Hepatocyte (in vitro differentiated cells): ENCODE data around the gene ABCD4. TPM values are rescaled to one million over a fixed set of nuclear protein-coding genes. Genes with fewer than 3 reads are reported as not detected.

ENCODE experiments used
- DNase-seq: peaks from one replicate; pipeline ENCODE4 v3.0.0-alpha.2; 2016; ENCODE audit warnings: low spot score
- H2AFZ ChIP-seq: fragments of 200-600 bp; sonication (generic); 2 replicates; pipeline ENCODE4 v1.6.0; 2016; ENCODE audit warnings: antibody characterized with exemption, mild to moderate bottlenecking
- H3K27ac ChIP-seq: fragments of 200-600 bp; sonication (generic); 2 replicates; pipeline ENCODE4 v1.5.1; 2016; ENCODE audit warnings: mild to moderate bottlenecking
- H3K27me3 ChIP-seq: fragments of 200-600 bp; sonication (generic); 2 replicates; pipeline ENCODE4 v1.6.1; 2016
- H3K36me3 ChIP-seq: fragments of 200-600 bp; sonication (generic); replicated peaks from 2 replicates; pipeline ENCODE4 v1.5.1; 2016; ENCODE audit warnings: low read depth; ENCODE audit not compliant: insufficient read depth
- H3K4me1 ChIP-seq: fragments of 200-600 bp; sonication (generic); 2 replicates; pipeline ENCODE4 v1.5.1; 2016; ENCODE audit warnings: mild to moderate bottlenecking, moderate library complexity; ENCODE audit not compliant: insufficient read depth
- H3K4me2 ChIP-seq: fragments of 200-600 bp; sonication (generic); 2 replicates; pipeline ENCODE4 v1.6.0; 2016
- H3K4me3 ChIP-seq: fragments of 200-600 bp; sonication (generic); 2 replicates; pipeline ENCODE4 v1.5.1; 2016; ENCODE audit warnings: mild to moderate bottlenecking
- H3K79me2 ChIP-seq: fragments of 200-600 bp; sonication (generic); 2 replicates; pipeline ENCODE4 v1.6.0; 2017; ENCODE audit warnings: mild to moderate bottlenecking
- H3K9me2 ChIP-seq: fragments of 200-600 bp; sonication (generic); replicated peaks from 2 replicates; pipeline ENCODE4 v1.6.0; 2017; ENCODE audit warnings: mild to moderate bottlenecking; ENCODE audit not compliant: insufficient read depth
- H3K9me3 ChIP-seq: fragments of 200-600 bp; sonication (generic); 2 replicates; pipeline ENCODE4 v1.5.1; 2016; ENCODE audit warnings: low read depth, mild to moderate bottlenecking
- H4K20me1 ChIP-seq: fragments of 200-600 bp; sonication (generic); 2 replicates; pipeline ENCODE4 v1.6.0; 2016; ENCODE audit warnings: mild to moderate bottlenecking; ENCODE audit not compliant: insufficient read depth, poor library complexity, severe bottlenecking
- CTCF ChIP-seq: fragments of 200-600 bp; sonication (generic); IDR thresholded peaks from 2 replicates; pipeline ENCODE4 v1.5.1; 2016; ENCODE audit warnings: antibody characterized with exemption, mild to moderate bottlenecking; ENCODE audit not compliant: poor library complexity
- EZH2 ChIP-seq: fragments of 200-600 bp; sonication (generic); IDR thresholded peaks from 2 replicates; pipeline ENCODE4 v1.6.1; 2016; ENCODE audit warnings: antibody characterized with exemption, mild to moderate bottlenecking, borderline replicate concordance
- EZH2phosphoT487 ChIP-seq: fragments of 200-600 bp; sonication (generic); IDR thresholded peaks from one replicate; pipeline ENCODE4 v1.6.1; 2018; ENCODE audit warnings: antibody characterized with exemption, mild to moderate bottlenecking, low read depth, moderate library complexity; ENCODE audit not compliant: unreplicated experiment, severe bottlenecking
- whole genome bisulfite sequencing: methylation state at CpG from one replicate; pipeline ENCODE4 v1.1.6; 2016; ENCODE audit warnings: low lambda C conversion rate; ENCODE audit errors: missing lambda C conversion rate; 5-methylcytosine and 5-hydroxymethylcytosine counted together
- polyA plus RNA-seq: library from polyadenylated mRNA; unstranded; fragments of >200 nt; fragmentation: Nextera tagmentation; extraction: Ambion mirVana; gene quantifications from 2 replicates; pipeline ENCODE4 v1.2.1, GENCODE V29; 2016
- total RNA-seq: library from RNA; depleted of rRNA; stranded (reverse); fragments of >200 nt; gene quantifications from 2 replicates; pipeline ENCODE4 v1.2.3, GENCODE V29; 2014

ABCD4 gene
- total and polyA plus RNA-seq, 2 experiments from 2014 or later: 44.0 to 71.9 TPM

- no peaks in the 10 kb centered on the region for H3K36me3 ChIP-seq
- WGBS: 94% methylated on average over 7 of the region's 7 CpGs
These were observed 16.0 kb downstream of the ABCD4 start for GRCh38 chr14:74286736-74287135.

GRCh38 chr14:74281069-74281468, 21.7 kb downstream of the ABCD4 start:
- H3K9me2 ChIP-seq: no peaks in the 10 kb centered on the region
- H3K79me2 ChIP-seq: no peaks in the 10 kb centered on the region
- H3K27ac ChIP-seq: no peak overlapping the region
- no peak overlapping the region for H3K4me3 ChIP-seq
- H3K9me3 ChIP-seq: no peaks in the 10 kb centered on the region
- H3K27me3 ChIP-seq: no peaks in the 10 kb centered on the region
- WGBS: 98% methylated on average over 2 of the region's 2 CpGs
- no peak overlapping the region for H2AFZ ChIP-seq
- H3K4me1 ChIP-seq: no peaks in the 10 kb centered on the region
- no peak for DNase-seq
- no peak overlapping the region for H3K4me2 ChIP-seq
- TF ChIP-seq EZH2 (no peak), CTCF (no peak), EZH2phosphoT487 (no peak)
- H3K36me3 ChIP-seq: no peaks in the 10 kb centered on the region
- no peaks in the 10 kb centered on the region for H4K20me1 ChIP-seq

More at GRCh38 chr14:74286736-74287135, 16.0 kb downstream of the ABCD4 start:
- no peaks in the 10 kb centered on the region for H3K79me2 ChIP-seq
- no peaks in the 10 kb centered on the region for H3K4me1 ChIP-seq
- no peaks in the 10 kb centered on the region for H3K27me3 ChIP-seq
- no peaks in the 10 kb centered on the region for H4K20me1 ChIP-seq
- H2AFZ ChIP-seq: no peak overlapping the region
- TF ChIP-seq CTCF: no peak
- TF ChIP-seq EZH2: no peak
- TF ChIP-seq EZH2phosphoT487: no peak
- H3K9me3 ChIP-seq: no peaks in the 10 kb centered on the region
- no peak overlapping the region for H3K4me3 ChIP-seq
- no peak overlapping the region for H3K4me2 ChIP-seq
- H3K9me2 ChIP-seq: no peaks in the 10 kb centered on the region
- H3K27ac ChIP-seq: no peak overlapping the region
- no peak for DNase-seq

- no peak for TF ChIP-seq CTCF
- H3K36me3 ChIP-seq: no peaks in the 10 kb centered on the region
- no peaks in the 10 kb centered on the region for H3K27me3 ChIP-seq
- no peak overlapping the region for H3K27ac ChIP-seq
- H3K4me3 ChIP-seq: no peak overlapping the region
- no peaks in the 10 kb centered on the region for H3K9me2 ChIP-seq
- DNase-seq: no peak
- no peaks in the 10 kb centered on the region for H3K79me2 ChIP-seq
- H4K20me1 ChIP-seq: no peaks in the 10 kb centered on the region
- H3K4me2 ChIP-seq: no peak overlapping the region
- 92% methylated on average over 2 of the region's 2 CpGs for WGBS
- H3K4me1 ChIP-seq: no peaks in the 10 kb centered on the region
- H2AFZ ChIP-seq: no peak overlapping the region
- H3K9me3 ChIP-seq: no peaks in the 10 kb centered on the region
These were observed 24.7 kb downstream of the ABCD4 start for GRCh38 chr14:74278080-74278479.

GRCh38 chr14:74275241-74275841, 27.4 kb downstream of the ABCD4 start:
- TF ChIP-seq CTCF: no peak
- no peak for TF ChIP-seq EZH2phosphoT487
- TF ChIP-seq EZH2: no peak

More at GRCh38 chr14:74275241-74275841, 27.4 kb downstream of the ABCD4 start:
- 63% methylated on average over 6 of the region's 6 CpGs for WGBS
- no peaks in the 10 kb centered on the region for H3K36me3 ChIP-seq
- no peaks in the 10 kb centered on the region for H3K9me2 ChIP-seq
- no peaks in the 10 kb centered on the region for H3K79me2 ChIP-seq
- no peak overlapping the region for H2AFZ ChIP-seq
- no peak overlapping the region for H3K4me3 ChIP-seq
- peak; percentile 59 for DNase-seq
- H3K4me1 ChIP-seq: no peaks in the 10 kb centered on the region
- H3K4me2 ChIP-seq: no peak overlapping the region
- H3K27ac ChIP-seq: no peak overlapping the region
- no peaks in the 10 kb centered on the region for H4K20me1 ChIP-seq
- H3K27me3 ChIP-seq: no peaks in the 10 kb centered on the region
- no peaks in the 10 kb centered on the region for H3K9me3 ChIP-seq
